BJ (cell line): ENCODE data around the gene MVK. TPM values are rescaled to one million over a fixed set of nuclear protein-coding genes. Genes with fewer than 3 reads are reported as not detected.

Experiments
- CTCF ChIA-PET: fragments of 350-600 bp; formaldehyde crosslinking; extraction: SDS; loops from one replicate; lab custom pipeline; 2021; ENCODE audit warnings: antibody characterized with exemption, inconsistent platforms; lab: Yijun Ruan, JAX
- POLR2A ChIA-PET: fragments of 300-600 bp; sonication (Branson Sonifier 250); formaldehyde crosslinking; extraction: SDS; loops from one replicate; lab custom pipeline; 2021; ENCODE audit warnings: antibody characterized with exemption; lab: Charles Lee
- DNase-seq: peaks from one replicate; pipeline ENCODE4 v3.0.0-alpha.2; 2011; ENCODE audit warnings: low read depth
- H3K27me3 ChIP-seq: 2 replicates; pipeline ENCODE4 v1.6.0; 2011; ENCODE audit warnings: low read length; ENCODE audit not compliant: control insufficient read depth, insufficient read depth
- H3K36me3 ChIP-seq: 2 replicates; pipeline ENCODE4 v1.5.1; 2011; ENCODE audit warnings: low read length; ENCODE audit not compliant: control insufficient read depth, insufficient read depth
- H3K4me3 ChIP-seq: 2 replicates; pipeline ENCODE4 v1.5.1; 2011; ENCODE audit warnings: low read depth, mild to moderate bottlenecking, control low read depth, low read length
- polyA plus RNA-seq: library from polyadenylated mRNA; depleted of rRNA; stranded (reverse); fragments of >200 nt; gene quantifications from 2 replicates; pipeline ENCODE4 v1.2.3, GENCODE V29; 2011
- TF ChIP-seq, protein P1 (sequence below): IDR thresholded peaks from 2 replicates; pipeline ENCODE4 v1.5.1; 2011; ENCODE audit warnings: low read depth, mild to moderate bottlenecking, control low read depth, inconsistent platforms, low read length, moderate library complexity; ENCODE audit not compliant: insufficient read depth

Gene MVK
- polyA plus RNA-seq, 1 experiment, result 7.5 TPM

DNA sequence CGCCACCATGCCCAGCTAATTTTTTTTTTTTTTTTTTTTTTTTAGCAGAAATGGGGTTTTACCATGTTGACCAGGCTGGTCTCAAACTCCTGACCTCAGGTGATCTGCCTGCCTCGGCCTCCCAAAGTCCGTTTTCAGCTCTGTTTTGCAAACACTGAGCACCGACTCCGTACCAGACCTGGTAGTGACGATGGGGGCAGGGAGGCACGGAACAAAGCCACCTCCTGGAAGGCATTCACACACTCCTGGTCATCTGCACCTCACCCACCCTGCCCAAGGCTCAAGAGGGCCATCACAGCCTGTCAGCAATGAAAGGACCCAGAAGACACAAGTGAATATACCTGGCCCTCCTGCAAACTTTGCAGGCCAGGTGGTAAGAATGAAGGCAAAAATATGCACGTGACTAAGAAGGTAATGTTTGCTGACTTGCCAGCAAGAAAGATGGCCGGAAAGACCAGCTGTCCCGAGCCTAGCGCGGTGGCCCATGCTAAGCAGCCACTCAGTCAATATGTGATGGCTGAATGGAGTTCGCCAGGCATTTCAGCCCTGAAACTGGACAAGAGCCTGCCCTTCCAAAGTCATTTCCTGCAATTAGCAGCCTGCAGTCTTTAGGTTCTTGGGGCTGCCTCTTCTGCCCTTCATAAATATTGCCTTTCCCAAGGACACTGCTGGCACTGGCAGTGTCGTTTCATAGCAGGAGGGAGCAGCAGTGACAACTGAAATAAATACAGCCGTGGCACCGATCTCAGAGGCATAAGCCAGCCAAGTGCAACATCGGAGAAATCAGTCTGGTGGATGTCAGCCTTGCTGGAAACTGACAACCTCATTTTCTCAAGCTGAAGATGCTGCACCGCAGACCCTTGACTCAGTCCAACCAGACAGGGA lies 17.9 kb upstream of the MVK start:
- Histone ChIP-seq H3K36me3 (no peaks in the 10 kb centered on the region), H3K4me3 (no peak overlapping the region), H3K27me3 (peaks cover 13% of the 10 kb centered on the region)
- TF ChIP-seq, protein P1, sequence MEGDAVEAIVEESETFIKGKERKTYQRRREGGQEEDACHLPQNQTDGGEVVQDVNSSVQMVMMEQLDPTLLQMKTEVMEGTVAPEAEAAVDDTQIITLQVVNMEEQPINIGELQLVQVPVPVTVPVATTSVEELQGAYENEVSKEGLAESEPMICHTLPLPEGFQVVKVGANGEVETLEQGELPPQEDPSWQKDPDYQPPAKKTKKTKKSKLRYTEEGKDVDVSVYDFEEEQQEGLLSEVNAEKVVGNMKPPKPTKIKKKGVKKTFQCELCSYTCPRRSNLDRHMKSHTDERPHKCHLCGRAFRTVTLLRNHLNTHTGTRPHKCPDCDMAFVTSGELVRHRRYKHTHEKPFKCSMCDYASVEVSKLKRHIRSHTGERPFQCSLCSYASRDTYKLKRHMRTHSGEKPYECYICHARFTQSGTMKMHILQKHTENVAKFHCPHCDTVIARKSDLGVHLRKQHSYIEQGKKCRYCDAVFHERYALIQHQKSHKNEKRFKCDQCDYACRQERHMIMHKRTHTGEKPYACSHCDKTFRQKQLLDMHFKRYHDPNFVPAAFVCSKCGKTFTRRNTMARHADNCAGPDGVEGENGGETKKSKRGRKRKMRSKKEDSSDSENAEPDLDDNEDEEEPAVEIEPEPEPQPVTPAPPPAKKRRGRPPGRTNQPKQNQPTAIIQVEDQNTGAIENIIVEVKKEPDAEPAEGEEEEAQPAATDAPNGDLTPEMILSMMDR, result no peak
- ChIA-PET POLR2A (no interaction called here), CTCF (interaction anchor here (1.0 kb wide), 1 partner anchor 9 kb away, joined by 3 read pairs; no protein-coding TSS in a partner anchor)
- no peak for DNase-seq

DNA sequence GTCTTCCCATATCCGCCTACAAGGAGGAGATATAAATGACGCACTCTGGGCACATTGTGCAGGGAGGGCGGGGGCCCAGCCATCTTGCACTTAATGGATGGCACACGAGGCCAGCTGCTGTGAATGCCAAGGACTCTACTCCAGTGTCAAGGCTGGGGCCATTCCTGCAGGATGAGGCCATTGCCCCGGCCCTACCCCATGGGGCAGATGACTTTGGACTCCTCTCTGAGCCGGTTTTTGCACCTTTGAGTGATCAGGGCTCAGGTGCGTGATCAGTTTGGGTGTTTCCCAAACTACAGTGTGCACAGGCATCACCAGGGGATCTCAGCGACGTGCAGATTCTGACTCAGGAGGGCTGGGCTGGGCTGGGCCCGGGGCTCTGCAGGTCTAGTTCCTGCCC lies 16.4 kb upstream of the MVK start:
- no peak overlapping the region for H3K4me3 ChIP-seq
- ChIA-PET CTCF (interaction anchor here (0.7 kb wide), 1 partner anchor 41 kb away, joined by 3 read pairs; no protein-coding TSS in a partner anchor), POLR2A (no interaction called here)
- peaks cover 11% of the 10 kb centered on the region for H3K27me3 ChIP-seq
- TF ChIP-seq, protein P1, result no peak
- DNase-seq, result no peak
- H3K36me3 ChIP-seq, result no peaks in the 10 kb centered on the region

DNA sequence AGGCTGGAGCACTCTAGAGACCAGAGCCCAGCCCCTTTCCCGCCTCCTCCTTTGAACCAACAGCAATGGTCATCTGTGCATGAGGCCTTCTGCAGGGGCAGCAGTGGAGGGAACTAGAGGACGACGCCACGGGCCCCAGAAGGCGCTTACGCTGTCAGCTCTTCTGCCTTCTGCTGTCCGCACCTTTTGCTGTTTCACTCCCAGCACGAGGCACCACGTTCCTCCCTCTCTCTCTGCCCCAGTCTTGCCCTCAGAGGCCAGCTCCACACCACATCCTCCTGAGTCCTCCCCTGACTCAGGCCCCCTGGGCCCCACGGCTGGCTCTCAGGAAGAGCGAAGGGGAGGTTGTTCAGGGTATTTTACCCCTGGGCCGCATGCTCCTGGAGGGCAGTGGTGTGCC lies 15.8 kb upstream of the MVK start:
- ChIA-PET CTCF (no interaction called here), POLR2A (no interaction called here)
- Histone ChIP-seq H3K36me3 (no peaks in the 10 kb centered on the region), H3K27me3 (peaks cover 11% of the 10 kb centered on the region), H3K4me3 (no peak overlapping the region)
- no peak for DNase-seq
- TF ChIP-seq, protein P1, result no peak

DNA sequence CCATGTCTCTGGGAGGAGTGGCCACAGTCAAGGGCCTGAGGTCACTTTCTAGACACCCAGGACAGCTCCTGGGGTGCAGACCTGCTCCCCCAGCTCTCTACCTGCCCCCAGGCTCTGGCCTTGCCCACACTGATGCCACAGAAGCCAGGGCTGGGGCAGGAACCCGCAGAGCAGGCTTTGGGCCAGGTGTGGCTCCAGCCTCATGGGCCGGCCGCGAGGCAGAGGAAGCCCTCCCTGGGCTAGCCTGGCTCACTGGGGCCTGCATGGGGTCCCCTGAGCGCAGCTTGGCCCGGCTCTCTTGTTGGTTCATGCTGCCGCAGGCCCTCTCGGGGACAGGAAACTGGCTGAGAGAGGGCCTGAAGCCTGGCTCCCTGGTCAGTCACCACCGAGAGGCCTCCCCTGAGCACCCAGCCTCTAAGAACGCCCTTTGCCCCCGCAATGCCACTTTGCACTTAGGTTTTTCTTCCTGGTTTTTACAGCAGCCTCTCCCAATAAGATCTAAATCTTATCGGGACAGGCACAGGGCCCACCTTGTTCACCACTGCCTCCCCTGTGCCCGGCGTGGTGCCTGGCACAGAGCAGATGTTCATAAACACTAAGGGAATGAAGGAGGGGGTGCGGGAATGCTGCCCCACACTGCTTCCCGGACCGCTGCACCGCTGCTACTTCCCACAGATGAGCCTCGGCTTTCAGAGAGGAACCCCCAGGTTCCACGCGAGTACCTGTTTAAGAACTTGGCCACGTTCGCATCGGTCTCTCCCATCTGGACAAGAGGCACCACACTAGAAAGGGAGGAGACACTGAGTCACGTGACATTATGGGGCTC lies 15.0 kb upstream of the MVK start:
- TF ChIP-seq, protein P1, result no peak
- CTCF ChIA-PET, result no interaction called here
- H3K27me3 ChIP-seq, result peaks cover 8% of the 10 kb centered on the region
- DNase-seq, result no peak
- H3K4me3 ChIP-seq, result no peak overlapping the region
- H3K36me3 ChIP-seq, result no peaks in the 10 kb centered on the region
- POLR2A ChIA-PET, result no interaction called here

DNA sequence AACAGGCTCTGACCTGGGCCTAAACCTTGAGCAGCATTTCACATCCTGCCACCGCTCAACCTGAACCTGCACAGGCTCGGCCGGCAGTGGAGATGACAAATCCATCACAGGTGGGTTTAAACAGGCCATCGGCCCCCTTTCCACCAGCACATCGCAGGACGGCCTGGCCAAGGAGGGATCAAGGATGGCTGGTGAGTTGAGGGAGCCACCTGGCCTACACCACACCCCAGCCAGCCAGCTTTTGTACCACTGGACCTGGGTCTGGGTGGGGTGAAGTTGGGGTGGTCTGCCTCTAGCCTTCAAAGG lies 14.4 kb upstream of the MVK start:
- no peaks in the 10 kb centered on the region for H3K36me3 ChIP-seq
- no peak overlapping the region for H3K4me3 ChIP-seq
- ChIA-PET CTCF (no interaction called here), POLR2A (interaction anchor here (0.5 kb wide), 1 partner anchor 38 kb away, joined by 3 read pairs; no protein-coding TSS in a partner anchor)
- no peak for DNase-seq
- TF ChIP-seq, protein P1, result no peak
- H3K27me3 ChIP-seq, result peaks cover 3% of the 10 kb centered on the region
